HL-60 (cell line): Measurements from ENCODE around the gene GFI1.

Experiments used
- POLR2AphosphoS5 ChIP-seq: IDR thresholded peaks from 2 replicates; pipeline ENCODE4 v1.6.1; 2012; ENCODE audit warnings: low read depth
- REST ChIP-seq: IDR thresholded peaks from 2 replicates; pipeline ENCODE4 v1.6.1; 2012; ENCODE audit warnings: low read depth; ENCODE audit not compliant: insufficient replicate concordance
- SPI1 ChIP-seq: IDR thresholded peaks from 2 replicates; pipeline ENCODE4 v1.6.1; 2012; ENCODE audit warnings: low read depth, mild to moderate bottlenecking, borderline replicate concordance
- TF ChIP-seq, protein P1 (sequence below): IDR thresholded peaks from one replicate; pipeline ENCODE4 v1.5.1; 2011; ENCODE audit warnings: low read length, control low read depth, inconsistent platforms; ENCODE audit not compliant: insufficient read depth

- TF ChIP-seq, protein P1, sequence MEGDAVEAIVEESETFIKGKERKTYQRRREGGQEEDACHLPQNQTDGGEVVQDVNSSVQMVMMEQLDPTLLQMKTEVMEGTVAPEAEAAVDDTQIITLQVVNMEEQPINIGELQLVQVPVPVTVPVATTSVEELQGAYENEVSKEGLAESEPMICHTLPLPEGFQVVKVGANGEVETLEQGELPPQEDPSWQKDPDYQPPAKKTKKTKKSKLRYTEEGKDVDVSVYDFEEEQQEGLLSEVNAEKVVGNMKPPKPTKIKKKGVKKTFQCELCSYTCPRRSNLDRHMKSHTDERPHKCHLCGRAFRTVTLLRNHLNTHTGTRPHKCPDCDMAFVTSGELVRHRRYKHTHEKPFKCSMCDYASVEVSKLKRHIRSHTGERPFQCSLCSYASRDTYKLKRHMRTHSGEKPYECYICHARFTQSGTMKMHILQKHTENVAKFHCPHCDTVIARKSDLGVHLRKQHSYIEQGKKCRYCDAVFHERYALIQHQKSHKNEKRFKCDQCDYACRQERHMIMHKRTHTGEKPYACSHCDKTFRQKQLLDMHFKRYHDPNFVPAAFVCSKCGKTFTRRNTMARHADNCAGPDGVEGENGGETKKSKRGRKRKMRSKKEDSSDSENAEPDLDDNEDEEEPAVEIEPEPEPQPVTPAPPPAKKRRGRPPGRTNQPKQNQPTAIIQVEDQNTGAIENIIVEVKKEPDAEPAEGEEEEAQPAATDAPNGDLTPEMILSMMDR = no peak
- TF ChIP-seq POLR2AphosphoS5 (no peak; the same call in 1 of the 2 replicates), REST (peak; percentile 6), SPI1 (no peak)
Measured at GRCh38 chr1:92480200-92480812, 6.4 kb downstream of the GFI1 start.
